Endodermal cell (in vitro differentiated cells): Measurements from ENCODE around the gene NAV2. TPM values are rescaled to one million over a fixed set of nuclear protein-coding genes. Genes with fewer than 3 reads are reported as not detected.
A peak's percentile ranks its signal among the peaks of the same experiment; 100 is the strongest.

Experiments
- DNase-seq: peaks from one replicate; pipeline ENCODE4 v3.0.0-alpha.2; 2017
- H3K27ac ChIP-seq: 2 replicates; pipeline ENCODE4 v1.5.1; 2013; ENCODE audit warnings: mild to moderate bottlenecking, low read depth, low read length, moderate library complexity
- H3K27me3 ChIP-seq: 2 replicates; pipeline ENCODE4 v1.6.1; 2013; ENCODE audit warnings: mild to moderate bottlenecking, low read length, moderate library complexity; ENCODE audit not compliant: insufficient read depth, control insufficient read depth, poor library complexity, severe bottlenecking
- H3K36me3 ChIP-seq: 2 replicates; pipeline ENCODE4 v1.7.0; 2013; ENCODE audit warnings: mild to moderate bottlenecking, low read length, moderate library complexity; ENCODE audit not compliant: control insufficient read depth, insufficient read depth
- H3K4me1 ChIP-seq: one replicate; pipeline ENCODE4 v1.7.0; 2013; ENCODE audit warnings: low read length; ENCODE audit not compliant: control insufficient read depth, insufficient read depth
- H3K4me3 ChIP-seq: 2 replicates; pipeline ENCODE4 v1.5.1; 2013; ENCODE audit warnings: mild to moderate bottlenecking, low read length, moderate library complexity
- H3K9ac ChIP-seq: 2 replicates; pipeline ENCODE4 v1.6.1; 2013; ENCODE audit warnings: mild to moderate bottlenecking, low read length, moderate library complexity; ENCODE audit not compliant: poor library complexity, severe bottlenecking; ENCODE audit errors: extremely low read depth
- H3K9me3 ChIP-seq: 2 replicates; pipeline ENCODE4 v1.6.1; 2013; ENCODE audit warnings: mild to moderate bottlenecking, low read length, moderate library complexity; ENCODE audit not compliant: control insufficient read depth
- H3K27ac Mint-ChIP-seq: 2 replicates; pipeline ENCODE4 v1.8.0; 2020; ENCODE audit warnings: mixed read lengths
- H3K27me3 Mint-ChIP-seq: 2 replicates; pipeline ENCODE4 v1.8.0; 2021; ENCODE audit warnings: mild to moderate bottlenecking, mixed read lengths; ENCODE audit not compliant: insufficient read depth
- H3K36me3 Mint-ChIP-seq: 2 replicates; pipeline ENCODE4 v1.8.0; 2020; ENCODE audit warnings: low read depth, mixed read lengths
- H3K4me1 Mint-ChIP-seq: 2 replicates; pipeline ENCODE4 v1.8.0; 2020; ENCODE audit warnings: mixed read lengths
- H3K4me3 Mint-ChIP-seq: 2 replicates; pipeline ENCODE4 v1.8.0; 2020; ENCODE audit warnings: mild to moderate bottlenecking, moderate library complexity, mixed read lengths
- H3K9me3 Mint-ChIP-seq: 2 replicates; pipeline ENCODE4 v1.8.0; 2020; ENCODE audit warnings: mild to moderate bottlenecking, mixed read lengths
- WGBS, 2 experiments: methylation state at CpG; one replicate each; pipeline versions ENCODE4 v1.1.5 to v1.1.7; 2013; ENCODE audit warnings: missing lambda C conversion rate in 2 of 2, mixed read lengths in 1 of 2; ENCODE audit not compliant: insufficient coverage in 1 of 2, insufficient read length in 1 of 2; 5-methylcytosine and 5-hydroxymethylcytosine counted together
- total RNA-seq, 2 donors: library from RNA; stranded (reverse); fragmentation: NEBNext Ultra II Directional in 1 of 2; extraction: Animal tissue kit (Norgen Biotek cat#: 25700) in 1 of 2; gene quantifications; 2 replicates in 1 of 2; 3 replicates in 1 of 2; pipeline ENCODE4 v1.2.1, GENCODE V29; 2021
- TF ChIP-seq, protein P1 (sequence below): fragments of 200-600 bp; sonication (generic); conservative IDR thresholded peaks from 2 replicates; pipeline ENCODE4 v1.5.0; 2021; ENCODE audit warnings: antibody characterized with exemption, mild to moderate bottlenecking

Gene NAV2
- total RNA-seq, 2 donors from 2014 or later, result 37.1 to 42.4 TPM

DNA sequence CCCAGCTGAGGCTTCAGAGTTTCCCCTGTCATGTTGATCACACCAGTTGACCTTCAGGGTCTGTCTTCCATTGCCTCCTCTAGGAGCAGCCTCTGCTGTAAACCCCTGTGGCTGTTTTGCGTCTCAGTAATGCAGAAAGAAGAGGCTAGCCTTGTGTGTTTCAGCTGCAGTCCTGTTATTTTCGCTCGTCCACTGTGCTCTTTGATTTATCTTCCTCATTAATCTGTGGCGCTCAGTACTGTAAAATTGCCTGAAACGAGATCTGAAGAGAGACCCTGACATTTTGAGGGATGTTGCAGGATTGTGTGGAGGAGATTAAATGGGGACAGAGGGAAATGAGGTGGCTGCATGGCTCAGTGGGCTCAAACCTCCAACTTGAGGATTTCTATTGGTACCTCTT lies 283.9 kb downstream of the NAV2 start:
- no peaks in the 10 kb centered on the region for H3K36me3 ChIP-seq
- Mint-ChIP-seq H3K4me1 (peaks cover 21% of the 10 kb centered on the region), H3K4me3 (no peak overlapping the region), H3K36me3 (no peaks in the 10 kb centered on the region), H3K27ac (no peak overlapping the region), H3K9me3 (peaks cover 2% of the 10 kb centered on the region), H3K27me3 (no peaks in the 10 kb centered on the region)
- H3K9ac ChIP-seq, result no peak overlapping the region
- TF ChIP-seq, protein P1, sequence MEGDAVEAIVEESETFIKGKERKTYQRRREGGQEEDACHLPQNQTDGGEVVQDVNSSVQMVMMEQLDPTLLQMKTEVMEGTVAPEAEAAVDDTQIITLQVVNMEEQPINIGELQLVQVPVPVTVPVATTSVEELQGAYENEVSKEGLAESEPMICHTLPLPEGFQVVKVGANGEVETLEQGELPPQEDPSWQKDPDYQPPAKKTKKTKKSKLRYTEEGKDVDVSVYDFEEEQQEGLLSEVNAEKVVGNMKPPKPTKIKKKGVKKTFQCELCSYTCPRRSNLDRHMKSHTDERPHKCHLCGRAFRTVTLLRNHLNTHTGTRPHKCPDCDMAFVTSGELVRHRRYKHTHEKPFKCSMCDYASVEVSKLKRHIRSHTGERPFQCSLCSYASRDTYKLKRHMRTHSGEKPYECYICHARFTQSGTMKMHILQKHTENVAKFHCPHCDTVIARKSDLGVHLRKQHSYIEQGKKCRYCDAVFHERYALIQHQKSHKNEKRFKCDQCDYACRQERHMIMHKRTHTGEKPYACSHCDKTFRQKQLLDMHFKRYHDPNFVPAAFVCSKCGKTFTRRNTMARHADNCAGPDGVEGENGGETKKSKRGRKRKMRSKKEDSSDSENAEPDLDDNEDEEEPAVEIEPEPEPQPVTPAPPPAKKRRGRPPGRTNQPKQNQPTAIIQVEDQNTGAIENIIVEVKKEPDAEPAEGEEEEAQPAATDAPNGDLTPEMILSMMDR, result no peak
- H3K27me3 ChIP-seq, result no peaks in the 10 kb centered on the region
- peaks cover 6% of the 10 kb centered on the region for H3K4me1 ChIP-seq
- H3K4me3 ChIP-seq, result no peak overlapping the region
- WGBS, 2 experiments, result 89 to 93% methylated on average over 5 of the region's 5 CpGs
- H3K27ac ChIP-seq, result no peak overlapping the region
- no peaks in the 10 kb centered on the region for H3K9me3 ChIP-seq
- no peak for DNase-seq

DNA sequence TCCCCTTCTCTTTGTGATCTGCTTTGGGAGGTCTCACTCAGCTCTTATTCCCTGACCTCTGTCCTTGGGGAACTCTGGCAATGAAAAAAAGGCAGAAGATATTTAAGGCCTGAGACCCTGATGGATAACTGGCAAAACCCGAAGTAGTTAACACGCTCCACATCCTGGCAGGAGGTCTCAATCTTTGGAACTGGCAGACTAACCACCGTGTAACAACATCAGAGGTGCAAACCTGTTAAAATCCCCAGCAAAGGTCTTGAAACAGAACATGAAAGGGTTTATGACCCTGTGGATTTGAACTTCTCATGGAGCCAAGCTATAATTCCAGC lies 287.3 kb downstream of the NAV2 start:
- H3K36me3 Mint-ChIP-seq, result no peaks in the 10 kb centered on the region
- H3K36me3 ChIP-seq, result no peaks in the 10 kb centered on the region
- H3K4me3 Mint-ChIP-seq, result peak overlapping the region; percentile 16
- WGBS, 2 experiments, result 39 to 42% methylated on average over 3 of the region's 3 CpGs
- H3K4me1 Mint-ChIP-seq, result peaks cover 55% of the 10 kb centered on the region
- H3K27me3 Mint-ChIP-seq, result no peaks in the 10 kb centered on the region
- H3K27ac ChIP-seq, result peak overlapping the region; percentile 22
- peak overlapping the region; percentile 89 for H3K27ac Mint-ChIP-seq
- TF ChIP-seq, protein P1, result no peak
- H3K9me3 ChIP-seq, result no peaks in the 10 kb centered on the region
- no peaks in the 10 kb centered on the region for H3K27me3 ChIP-seq
- DNase-seq, result no peak
- H3K9me3 Mint-ChIP-seq, result no peaks in the 10 kb centered on the region
- H3K4me3 ChIP-seq, result no peak overlapping the region
- peaks cover 11% of the 10 kb centered on the region for H3K4me1 ChIP-seq
- H3K9ac ChIP-seq, result no peak overlapping the region

DNA sequence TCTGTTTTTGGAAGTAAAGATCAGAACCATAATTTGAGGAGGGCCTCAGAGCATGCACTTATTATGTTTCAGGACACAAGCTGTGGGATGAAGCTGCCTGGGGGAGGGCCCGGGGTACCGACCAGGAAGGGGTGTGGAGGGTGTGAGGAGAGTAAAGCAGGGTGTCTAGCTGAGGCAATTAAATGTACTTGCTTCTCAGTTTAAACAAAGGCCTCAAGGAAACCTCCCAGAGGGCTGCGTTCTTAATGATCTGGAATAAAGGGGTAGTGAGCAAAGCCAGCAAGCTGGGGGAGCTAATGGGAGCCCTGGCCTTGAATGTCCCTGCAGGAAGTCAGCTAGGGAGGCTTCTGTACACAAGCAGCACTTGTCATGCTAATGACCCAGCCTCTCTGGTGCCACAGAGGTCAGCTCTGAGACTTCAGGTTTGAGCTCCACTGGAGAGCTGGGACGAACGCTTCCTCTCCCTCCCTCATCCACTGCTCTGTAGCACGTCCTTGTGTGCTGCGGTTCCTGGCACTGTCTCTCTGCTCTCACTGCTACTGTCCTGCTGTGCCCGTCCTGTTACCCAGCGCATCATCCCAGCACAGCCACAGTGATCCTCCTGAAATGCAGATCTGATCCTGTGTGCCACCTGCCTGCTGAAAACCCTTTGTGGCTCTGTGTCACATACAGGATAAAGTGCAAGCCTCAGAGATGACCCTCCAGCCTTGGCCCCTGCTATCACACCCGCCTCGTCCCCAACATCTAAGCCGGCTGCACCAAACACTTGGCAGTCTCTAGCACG lies 287.9 kb downstream of the NAV2 start:
- Histone ChIP-seq H3K4me3 (no peak overlapping the region), H3K9me3 (no peaks in the 10 kb centered on the region), H3K36me3 (no peaks in the 10 kb centered on the region), H3K9ac (no peak overlapping the region), H3K27ac (peak overlapping the region; percentile 22), H3K4me1 (peaks cover 11% of the 10 kb centered on the region), H3K27me3 (no peaks in the 10 kb centered on the region)
- H3K9me3 Mint-ChIP-seq, result no peaks in the 10 kb centered on the region
- WGBS, 2 experiments, result 9 to 28% methylated on average over 8 to 13 of the region's 13 CpGs
- DNase-seq, result peak; percentile 94
- peak overlapping the region; percentile 16 for H3K4me3 Mint-ChIP-seq
- H3K36me3 Mint-ChIP-seq, result no peaks in the 10 kb centered on the region
- H3K4me1 Mint-ChIP-seq, result peaks cover 55% of the 10 kb centered on the region
- TF ChIP-seq, protein P1, result peak; percentile 22
- no peaks in the 10 kb centered on the region for H3K27me3 Mint-ChIP-seq
- peak overlapping the region; percentile 89 for H3K27ac Mint-ChIP-seq
